Body of pancreas (tissue), 4 donors: Measurements from ENCODE around the gene SEMA3F.

Experiments used
- POLR2A ChIP-seq, 3 donors: fragments of 450-650 bp; IDR thresholded peaks; one replicate each; pipeline ENCODE4 v1.6.1; 2016; ENCODE audit warnings: antibody characterized with exemption in 3 of 3, mild to moderate bottlenecking in 2 of 3
- TF ChIP-seq, protein P1 (sequence below), 7 experiments: fragments of 450-650 bp in 4 of 7; fragments of 200-600 bp in 3 of 7; sonication (generic) in 3 of 7; IDR thresholded peaks; one replicate each; pipeline ENCODE4 v1.5.1; 2016 to 2019; ENCODE audit warnings: antibody characterized with exemption in 7 of 7

DNA sequence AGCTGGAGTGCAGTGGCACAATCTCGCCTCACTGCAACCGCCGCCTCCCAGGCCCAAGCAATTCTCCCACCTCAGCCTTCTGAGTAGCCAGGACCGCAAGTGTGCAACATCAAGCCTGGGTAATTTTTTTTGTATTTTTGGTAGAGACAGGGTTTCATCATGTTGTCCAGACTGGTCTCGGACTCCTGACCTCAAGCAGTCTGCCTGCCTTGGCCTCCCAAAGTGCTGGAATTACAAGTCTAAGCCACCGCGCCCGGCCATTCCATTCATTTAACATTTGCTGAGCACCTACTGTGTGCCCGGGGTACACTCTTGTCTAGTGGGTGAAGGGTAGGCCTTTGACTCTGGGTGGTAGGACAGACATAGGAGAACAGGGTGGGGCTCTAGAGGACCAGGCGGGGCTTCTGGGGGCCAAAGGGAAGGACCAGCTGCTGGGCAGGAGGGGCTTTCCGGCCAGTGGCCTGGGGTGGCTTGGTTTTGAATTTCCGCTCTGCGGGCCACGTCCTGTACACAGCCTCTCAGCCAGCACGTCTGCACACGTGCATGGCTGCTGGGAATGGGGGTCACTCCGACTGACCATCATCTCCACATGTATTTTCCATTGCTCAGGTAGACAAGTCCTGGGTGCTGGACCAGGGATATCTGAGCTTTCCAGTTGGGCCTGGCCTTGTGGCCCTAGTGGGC lies 52.4 kb downstream of the SEMA3F start:
- TF ChIP-seq, protein P1, sequence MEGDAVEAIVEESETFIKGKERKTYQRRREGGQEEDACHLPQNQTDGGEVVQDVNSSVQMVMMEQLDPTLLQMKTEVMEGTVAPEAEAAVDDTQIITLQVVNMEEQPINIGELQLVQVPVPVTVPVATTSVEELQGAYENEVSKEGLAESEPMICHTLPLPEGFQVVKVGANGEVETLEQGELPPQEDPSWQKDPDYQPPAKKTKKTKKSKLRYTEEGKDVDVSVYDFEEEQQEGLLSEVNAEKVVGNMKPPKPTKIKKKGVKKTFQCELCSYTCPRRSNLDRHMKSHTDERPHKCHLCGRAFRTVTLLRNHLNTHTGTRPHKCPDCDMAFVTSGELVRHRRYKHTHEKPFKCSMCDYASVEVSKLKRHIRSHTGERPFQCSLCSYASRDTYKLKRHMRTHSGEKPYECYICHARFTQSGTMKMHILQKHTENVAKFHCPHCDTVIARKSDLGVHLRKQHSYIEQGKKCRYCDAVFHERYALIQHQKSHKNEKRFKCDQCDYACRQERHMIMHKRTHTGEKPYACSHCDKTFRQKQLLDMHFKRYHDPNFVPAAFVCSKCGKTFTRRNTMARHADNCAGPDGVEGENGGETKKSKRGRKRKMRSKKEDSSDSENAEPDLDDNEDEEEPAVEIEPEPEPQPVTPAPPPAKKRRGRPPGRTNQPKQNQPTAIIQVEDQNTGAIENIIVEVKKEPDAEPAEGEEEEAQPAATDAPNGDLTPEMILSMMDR (IDR thresholded peaks at IDR 0.05), result no peak
- no peak for TF ChIP-seq POLR2A (IDR thresholded peaks at IDR 0.05)
